Measurements from ENCODE around the gene LRRC51.

DNA sequence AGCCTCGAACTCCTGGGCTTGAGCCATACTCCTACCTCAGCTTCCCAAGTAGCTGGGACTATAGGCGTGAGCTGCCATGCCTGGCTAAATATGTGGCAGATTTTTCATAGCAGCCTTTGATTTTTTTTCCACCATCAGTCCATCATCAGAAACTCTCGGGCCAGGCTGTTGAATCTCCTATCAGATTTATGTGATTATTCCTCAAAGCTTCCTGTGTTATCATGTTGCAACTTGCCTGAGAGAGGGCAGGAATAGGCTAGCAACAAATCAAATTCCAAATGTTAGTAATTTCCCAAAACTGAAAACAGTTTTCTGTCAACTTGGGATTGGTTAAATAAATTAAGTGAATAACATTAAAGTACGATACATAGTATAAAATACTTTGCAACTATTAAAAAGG, 3.4 kb downstream of the LRRC51 start:
- TF ChIP-seq, protein P1, sequence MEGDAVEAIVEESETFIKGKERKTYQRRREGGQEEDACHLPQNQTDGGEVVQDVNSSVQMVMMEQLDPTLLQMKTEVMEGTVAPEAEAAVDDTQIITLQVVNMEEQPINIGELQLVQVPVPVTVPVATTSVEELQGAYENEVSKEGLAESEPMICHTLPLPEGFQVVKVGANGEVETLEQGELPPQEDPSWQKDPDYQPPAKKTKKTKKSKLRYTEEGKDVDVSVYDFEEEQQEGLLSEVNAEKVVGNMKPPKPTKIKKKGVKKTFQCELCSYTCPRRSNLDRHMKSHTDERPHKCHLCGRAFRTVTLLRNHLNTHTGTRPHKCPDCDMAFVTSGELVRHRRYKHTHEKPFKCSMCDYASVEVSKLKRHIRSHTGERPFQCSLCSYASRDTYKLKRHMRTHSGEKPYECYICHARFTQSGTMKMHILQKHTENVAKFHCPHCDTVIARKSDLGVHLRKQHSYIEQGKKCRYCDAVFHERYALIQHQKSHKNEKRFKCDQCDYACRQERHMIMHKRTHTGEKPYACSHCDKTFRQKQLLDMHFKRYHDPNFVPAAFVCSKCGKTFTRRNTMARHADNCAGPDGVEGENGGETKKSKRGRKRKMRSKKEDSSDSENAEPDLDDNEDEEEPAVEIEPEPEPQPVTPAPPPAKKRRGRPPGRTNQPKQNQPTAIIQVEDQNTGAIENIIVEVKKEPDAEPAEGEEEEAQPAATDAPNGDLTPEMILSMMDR (conservative IDR thresholded peaks at IDR 0.05 in 1 of 2, IDR thresholded peaks at IDR 0.05 in 1 of 2; ENCODE audit: low read depth in 1 of 2, low read length in 2 of 2), result no peak
- no peak for TF ChIP-seq EZH2 (IDR thresholded peaks at IDR 0.05; ENCODE audit: low read length, missing control alignments)
